ENCODE measurements around the gene DACH2.

The DACH2 gene

DNA sequence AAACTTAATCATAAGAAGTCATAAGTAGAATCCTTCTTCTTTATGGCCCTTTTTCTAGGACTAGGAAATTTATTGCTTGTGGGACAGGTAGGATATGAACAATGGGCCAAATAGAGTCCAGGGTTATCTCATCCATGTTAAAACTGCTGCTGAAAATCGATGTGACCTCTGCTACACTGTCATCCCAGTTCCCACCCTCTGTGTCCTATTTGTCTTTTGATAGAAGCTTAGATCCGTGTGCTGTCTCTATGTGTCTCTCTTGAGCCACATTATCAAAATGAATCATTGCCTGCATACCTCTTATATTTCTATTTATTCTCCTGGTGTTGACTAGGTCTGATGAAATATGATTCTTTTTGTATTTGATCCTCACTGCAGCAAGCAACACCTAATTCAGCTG lies 661.4 kb downstream of the DACH2 start:
- H3K4me3 ChIP-seq (ENCODE audit: low read length): no peak overlapping the region
- DNase-seq (ENCODE audit: low read depth): no peak
- TF ChIP-seq, protein P1, sequence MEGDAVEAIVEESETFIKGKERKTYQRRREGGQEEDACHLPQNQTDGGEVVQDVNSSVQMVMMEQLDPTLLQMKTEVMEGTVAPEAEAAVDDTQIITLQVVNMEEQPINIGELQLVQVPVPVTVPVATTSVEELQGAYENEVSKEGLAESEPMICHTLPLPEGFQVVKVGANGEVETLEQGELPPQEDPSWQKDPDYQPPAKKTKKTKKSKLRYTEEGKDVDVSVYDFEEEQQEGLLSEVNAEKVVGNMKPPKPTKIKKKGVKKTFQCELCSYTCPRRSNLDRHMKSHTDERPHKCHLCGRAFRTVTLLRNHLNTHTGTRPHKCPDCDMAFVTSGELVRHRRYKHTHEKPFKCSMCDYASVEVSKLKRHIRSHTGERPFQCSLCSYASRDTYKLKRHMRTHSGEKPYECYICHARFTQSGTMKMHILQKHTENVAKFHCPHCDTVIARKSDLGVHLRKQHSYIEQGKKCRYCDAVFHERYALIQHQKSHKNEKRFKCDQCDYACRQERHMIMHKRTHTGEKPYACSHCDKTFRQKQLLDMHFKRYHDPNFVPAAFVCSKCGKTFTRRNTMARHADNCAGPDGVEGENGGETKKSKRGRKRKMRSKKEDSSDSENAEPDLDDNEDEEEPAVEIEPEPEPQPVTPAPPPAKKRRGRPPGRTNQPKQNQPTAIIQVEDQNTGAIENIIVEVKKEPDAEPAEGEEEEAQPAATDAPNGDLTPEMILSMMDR (IDR thresholded peaks at IDR 0.05; ENCODE audit: insufficient read depth, low read depth, low read length, missing control alignments): no peak

DNA sequence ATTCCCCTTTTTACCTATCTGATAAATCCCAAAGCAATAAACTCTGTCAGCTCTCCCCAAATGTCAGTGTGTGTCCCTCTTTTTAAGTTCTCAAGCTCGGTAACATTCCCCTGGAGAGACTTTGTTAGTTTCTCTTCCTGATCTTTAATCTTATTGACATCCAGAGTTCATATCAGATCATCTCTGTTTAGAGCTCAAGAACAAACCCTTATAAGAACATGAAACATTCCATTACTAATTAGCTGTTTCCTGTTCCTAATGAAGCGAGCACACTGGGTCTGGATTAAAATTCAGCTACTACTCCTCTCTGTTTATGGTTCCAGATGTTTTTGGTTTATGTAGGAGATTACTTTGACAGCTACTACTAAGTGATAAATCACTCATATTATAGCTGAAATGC lies 681.5 kb downstream of the DACH2 start:
- H3K4me3 ChIP-seq (ENCODE audit: low read length): no peak overlapping the region
- TF ChIP-seq, protein P1 (IDR thresholded peaks at IDR 0.05; ENCODE audit: insufficient read depth, low read depth, low read length, missing control alignments): no peak
- no peak for DNase-seq (ENCODE audit: low read depth)

DNA sequence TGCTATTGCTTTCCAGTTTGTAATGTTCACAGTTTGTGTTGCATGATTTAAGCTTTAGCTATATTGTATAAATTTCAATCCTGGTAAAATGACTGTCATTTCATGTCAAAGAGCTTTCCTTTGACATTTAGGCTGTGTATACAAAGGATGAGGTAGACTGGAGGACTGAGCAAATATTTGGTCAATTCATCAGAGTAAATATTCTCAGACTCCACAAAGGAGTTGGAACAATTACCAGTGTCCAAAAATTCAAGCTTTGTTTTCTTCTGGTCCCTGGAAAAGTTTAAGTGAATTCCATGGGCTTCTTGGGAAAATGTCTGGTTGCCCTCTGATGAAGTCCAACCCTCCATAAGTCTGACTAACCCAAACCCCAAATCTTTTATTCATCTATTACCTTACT lies 682.4 kb downstream of the DACH2 start:
- no peak for DNase-seq (ENCODE audit: low read depth)
- TF ChIP-seq, protein P1 (IDR thresholded peaks at IDR 0.05; ENCODE audit: insufficient read depth, low read depth, low read length, missing control alignments): no peak
- H3K4me3 ChIP-seq (ENCODE audit: low read length): no peak overlapping the region

DNA sequence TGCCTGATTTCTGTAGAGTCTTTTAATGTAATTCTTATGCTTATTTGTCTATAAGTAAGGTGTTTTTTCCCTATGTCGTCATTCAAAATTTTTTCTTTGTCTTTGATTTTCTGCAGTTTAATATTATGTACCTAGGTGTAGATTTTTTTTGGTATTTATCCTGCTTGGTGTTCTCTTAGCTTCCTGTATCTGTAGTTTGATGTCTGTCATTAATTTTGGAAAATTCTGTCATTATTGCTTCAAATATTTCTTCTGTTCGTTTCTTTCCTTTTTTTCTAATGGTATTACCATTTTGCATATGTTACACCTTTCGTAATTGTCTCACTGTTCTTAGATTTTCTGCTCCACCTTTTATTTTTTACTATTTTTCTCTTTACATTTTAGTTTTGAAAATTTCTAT lies 696.9 kb downstream of the DACH2 start:
- DNase-seq (ENCODE audit: low read depth): no peak
- H3K4me3 ChIP-seq (ENCODE audit: low read length): no peak overlapping the region
- TF ChIP-seq, protein P1 (IDR thresholded peaks at IDR 0.05; ENCODE audit: insufficient read depth, low read depth, low read length, missing control alignments): no peak
